HG02678 (cell line): ENCODE data around the gene USP17L29.
"Not testable (repeated sequence)": the region's sequence is repeated elsewhere in the genome, so short reads cannot be mapped to it uniquely, and the experiment has no call there.

Source experiments
- ATAC-seq: cut with Tn5 transposase; IDR thresholded peaks from one replicate; pipeline ENCODE4 v1.9.1; 2021; ENCODE audit warnings: mild to moderate bottlenecking, moderate library complexity; ENCODE audit not compliant: unreplicated experiment

Gene USP17L29, protein sequence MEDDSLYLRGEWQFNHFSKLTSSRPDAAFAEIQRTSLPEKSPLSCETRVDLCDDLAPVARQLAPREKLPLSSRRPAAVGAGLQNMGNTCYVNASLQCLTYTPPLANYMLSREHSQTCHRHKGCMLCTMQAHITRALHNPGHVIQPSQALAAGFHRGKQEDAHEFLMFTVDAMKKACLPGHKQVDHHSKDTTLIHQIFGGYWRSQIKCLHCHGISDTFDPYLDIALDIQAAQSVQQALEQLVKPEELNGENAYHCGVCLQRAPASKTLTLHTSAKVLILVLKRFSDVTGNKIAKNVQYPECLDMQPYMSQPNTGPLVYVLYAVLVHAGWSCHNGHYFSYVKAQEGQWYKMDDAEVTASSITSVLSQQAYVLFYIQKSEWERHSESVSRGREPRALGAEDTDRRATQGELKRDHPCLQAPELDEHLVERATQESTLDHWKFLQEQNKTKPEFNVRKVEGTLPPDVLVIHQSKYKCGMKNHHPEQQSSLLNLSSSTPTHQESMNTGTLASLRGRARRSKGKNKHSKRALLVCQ

DNA sequence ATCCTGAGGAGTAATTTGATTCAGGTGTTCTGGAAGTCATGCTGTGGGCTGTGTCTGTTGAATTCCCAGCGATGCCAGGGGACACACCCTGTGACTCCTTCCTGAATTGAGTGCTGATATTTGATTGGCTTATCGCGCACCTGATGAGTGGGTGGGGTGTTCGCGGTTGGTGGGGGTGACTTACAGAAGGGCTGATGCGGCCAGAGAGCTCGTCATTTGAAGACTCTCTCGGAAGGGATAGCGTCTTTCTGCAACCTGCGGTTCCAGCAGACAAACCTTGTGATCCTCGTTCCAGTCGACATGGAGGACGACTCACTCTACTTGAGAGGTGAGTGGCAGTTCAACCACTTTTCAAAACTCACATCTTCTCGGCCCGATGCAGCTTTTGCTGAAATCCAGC is at the start of gene USP17L29:
USP17L29 (plus strand) TSS at position 301 of the 400 bp plus-strand sequence; CDS start at position 301, 0 bp downstream.
- ATAC-seq, result not testable (repeated sequence)

DNA sequence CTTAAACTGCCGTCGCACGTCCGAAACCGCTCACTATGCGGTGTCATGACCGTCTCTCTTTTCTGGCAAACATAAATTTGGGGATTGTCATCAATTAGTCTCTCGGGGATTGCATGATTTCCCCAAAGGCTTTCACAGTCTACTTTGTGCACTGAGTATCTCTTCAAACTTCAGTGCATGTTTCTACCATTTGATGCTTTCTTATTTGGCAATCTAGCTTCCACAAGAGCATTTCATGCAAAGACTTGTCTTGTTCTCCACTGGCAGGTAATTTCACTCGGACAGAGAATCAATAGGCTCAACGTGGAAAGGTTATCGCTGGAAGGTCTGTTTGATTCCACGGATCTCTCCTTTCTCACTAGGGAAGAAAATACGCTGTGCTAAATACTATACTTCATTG is 29.2 kb upstream of the USP17L29 start:
- ATAC-seq, result not testable (repeated sequence)

DNA sequence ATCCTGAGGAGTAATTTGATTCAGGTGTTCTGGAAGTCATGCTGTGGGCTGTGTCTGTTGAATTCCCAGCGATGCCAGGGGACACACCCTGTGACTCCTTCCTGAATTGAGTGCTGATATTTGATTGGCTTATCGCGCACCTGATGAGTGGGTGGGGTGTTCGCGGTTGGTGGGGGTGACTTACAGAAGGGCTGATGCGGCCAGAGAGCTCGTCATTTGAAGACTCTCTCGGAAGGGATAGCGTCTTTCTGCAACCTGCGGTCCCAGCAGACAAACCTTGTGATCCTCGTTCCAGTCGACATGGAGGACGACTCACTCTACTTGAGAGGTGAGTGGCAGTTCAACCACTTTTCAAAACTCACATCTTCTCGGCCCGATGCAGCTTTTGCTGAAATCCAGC is 28.6 kb upstream of the USP17L29 start, which contains the start of gene USP17L24:
USP17L24 (plus strand) TSS at position 301 of the 400 bp plus-strand sequence; CDS start at position 301, 0 bp downstream.
- ATAC-seq, result not testable (repeated sequence)

DNA sequence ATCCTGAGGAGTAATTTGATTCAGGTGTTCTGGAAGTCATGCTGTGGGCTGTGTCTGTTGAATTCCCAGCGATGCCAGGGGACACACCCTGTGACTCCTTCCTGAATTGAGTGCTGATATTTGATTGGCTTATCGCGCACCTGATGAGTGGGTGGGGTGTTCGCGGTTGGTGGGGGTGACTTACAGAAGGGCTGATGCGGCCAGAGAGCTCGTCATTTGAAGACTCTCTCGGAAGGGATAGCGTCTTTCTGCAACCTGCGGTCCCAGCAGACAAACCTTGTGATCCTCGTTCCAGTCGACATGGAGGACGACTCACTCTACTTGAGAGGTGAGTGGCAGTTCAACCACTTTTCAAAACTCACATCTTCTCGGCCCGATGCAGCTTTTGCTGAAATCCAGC is 23.8 kb upstream of the USP17L29 start, which contains the start of gene USP17L25:
USP17L25 (plus strand) TSS at position 301 of the 400 bp plus-strand sequence; CDS start at position 301, 0 bp downstream.
- not testable (repeated sequence) for ATAC-seq

DNA sequence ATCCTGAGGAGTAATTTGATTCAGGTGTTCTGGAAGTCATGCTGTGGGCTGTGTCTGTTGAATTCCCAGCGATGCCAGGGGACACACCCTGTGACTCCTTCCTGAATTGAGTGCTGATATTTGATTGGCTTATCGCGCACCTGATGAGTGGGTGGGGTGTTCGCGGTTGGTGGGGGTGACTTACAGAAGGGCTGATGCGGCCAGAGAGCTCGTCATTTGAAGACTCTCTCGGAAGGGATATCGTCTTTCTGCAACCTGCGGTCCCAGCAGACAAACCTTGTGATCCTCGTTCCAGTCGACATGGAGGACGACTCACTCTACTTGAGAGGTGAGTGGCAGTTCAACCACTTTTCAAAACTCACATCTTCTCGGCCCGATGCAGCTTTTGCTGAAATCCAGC is 19.1 kb upstream of the USP17L29 start, which contains the start of gene USP17L26:
USP17L26 (plus strand) TSS at position 301 of the 400 bp plus-strand sequence; CDS start at position 301, 0 bp downstream.
- ATAC-seq, result not testable (repeated sequence)

DNA sequence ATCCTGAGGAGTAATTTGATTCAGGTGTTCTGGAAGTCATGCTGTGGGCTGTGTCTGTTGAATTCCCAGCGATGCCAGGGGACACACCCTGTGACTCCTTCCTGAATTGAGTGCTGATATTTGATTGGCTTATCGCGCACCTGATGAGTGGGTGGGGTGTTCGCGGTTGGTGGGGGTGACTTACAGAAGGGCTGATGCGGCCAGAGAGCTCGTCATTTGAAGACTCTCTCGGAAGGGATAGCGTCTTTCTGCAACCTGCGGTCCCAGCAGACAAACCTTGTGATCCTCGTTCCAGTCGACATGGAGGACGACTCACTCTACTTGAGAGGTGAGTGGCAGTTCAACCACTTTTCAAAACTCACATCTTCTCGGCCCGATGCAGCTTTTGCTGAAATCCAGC is 14.3 kb upstream of the USP17L29 start, which contains the start of gene USP17L5:
USP17L5 (plus strand) TSS at position 301 of the 400 bp plus-strand sequence; CDS start at position 301, 0 bp downstream.
- ATAC-seq, result not testable (repeated sequence)

DNA sequence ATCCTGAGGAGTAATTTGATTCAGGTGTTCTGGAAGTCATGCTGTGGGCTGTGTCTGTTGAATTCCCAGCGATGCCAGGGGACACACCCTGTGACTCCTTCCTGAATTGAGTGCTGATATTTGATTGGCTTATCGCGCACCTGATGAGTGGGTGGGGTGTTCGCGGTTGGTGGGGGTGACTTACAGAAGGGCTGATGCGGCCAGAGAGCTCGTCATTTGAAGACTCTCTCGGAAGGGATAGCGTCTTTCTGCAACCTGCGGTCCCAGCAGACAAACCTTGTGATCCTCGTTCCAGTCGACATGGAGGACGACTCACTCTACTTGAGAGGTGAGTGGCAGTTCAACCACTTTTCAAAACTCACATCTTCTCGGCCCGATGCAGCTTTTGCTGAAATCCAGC is 9.6 kb upstream of the USP17L29 start, which contains the start of gene USP17L27:
USP17L27 (plus strand) TSS at position 301 of the 400 bp plus-strand sequence; CDS start at position 301, 0 bp downstream.
- not testable (repeated sequence) for ATAC-seq

DNA sequence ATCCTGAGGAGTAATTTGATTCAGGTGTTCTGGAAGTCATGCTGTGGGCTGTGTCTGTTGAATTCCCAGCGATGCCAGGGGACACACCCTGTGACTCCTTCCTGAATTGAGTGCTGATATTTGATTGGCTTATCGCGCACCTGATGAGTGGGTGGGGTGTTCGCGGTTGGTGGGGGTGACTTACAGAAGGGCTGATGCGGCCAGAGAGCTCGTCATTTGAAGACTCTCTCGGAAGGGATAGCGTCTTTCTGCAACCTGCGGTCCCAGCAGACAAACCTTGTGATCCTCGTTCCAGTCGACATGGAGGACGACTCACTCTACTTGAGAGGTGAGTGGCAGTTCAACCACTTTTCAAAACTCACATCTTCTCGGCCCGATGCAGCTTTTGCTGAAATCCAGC is 4.8 kb upstream of the USP17L29 start, which contains the start of gene USP17L28:
USP17L28 (plus strand) TSS at position 301 of the 400 bp plus-strand sequence; CDS start at position 301, 0 bp downstream.
- ATAC-seq, result not testable (repeated sequence)

DNA sequence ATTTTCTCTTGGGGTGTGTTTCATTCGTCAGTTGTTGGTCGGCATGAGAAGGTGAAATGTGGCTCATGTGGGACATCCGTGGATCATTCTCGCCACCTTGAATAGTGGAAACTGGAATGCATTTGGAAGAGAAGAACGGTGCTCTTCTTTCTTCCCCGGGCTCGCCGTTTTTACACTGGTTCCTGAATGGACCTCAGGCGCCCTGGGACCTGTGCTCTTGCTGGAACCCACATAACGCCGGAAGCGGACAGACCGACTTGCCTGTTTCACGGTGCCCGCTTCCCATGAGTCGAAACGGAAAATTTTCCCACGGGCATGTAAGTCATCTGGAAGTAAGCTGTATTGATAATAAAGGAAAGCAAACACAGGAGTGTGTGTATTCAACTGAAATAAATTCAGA is 2.6 kb upstream of the USP17L29 start:
- ATAC-seq, result not testable (repeated sequence)

DNA sequence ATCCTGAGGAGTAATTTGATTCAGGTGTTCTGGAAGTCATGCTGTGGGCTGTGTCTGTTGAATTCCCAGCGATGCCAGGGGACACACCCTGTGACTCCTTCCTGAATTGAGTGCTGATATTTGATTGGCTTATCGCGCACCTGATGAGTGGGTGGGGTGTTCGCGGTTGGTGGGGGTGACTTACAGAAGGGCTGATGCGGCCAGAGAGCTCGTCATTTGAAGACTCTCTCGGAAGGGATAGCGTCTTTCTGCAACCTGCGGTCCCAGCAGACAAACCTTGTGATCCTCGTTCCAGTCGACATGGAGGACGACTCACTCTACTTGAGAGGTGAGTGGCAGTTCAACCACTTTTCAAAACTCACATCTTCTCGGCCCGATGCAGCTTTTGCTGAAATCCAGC is 9.4 kb downstream of the USP17L29 start, which contains the start of gene USP17L30:
USP17L30 (plus strand) TSS at position 301 of the 400 bp plus-strand sequence; CDS start at position 301, 0 bp downstream.
- not testable (repeated sequence) for ATAC-seq

DNA sequence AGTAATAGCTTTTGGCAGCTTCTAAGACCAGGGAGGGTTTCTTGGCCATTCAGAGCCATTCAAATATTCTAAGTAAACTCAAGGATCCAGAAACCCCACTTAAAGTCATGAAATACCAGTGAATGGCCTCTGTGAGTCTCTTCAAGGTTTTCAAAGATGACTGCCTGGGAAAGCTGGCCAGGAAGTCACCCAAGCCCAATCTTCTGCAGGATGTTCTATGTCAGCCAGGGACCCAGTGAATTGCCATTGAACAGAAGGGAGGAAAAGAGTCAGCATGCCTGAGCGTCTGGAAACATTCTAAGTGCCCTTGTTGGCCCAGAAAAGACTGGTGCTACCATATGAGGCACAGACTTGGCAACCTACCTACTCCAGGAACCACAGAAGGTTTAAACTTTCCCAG is 26.4 kb downstream of the USP17L29 start:
- not testable (repeated sequence) for ATAC-seq

DNA sequence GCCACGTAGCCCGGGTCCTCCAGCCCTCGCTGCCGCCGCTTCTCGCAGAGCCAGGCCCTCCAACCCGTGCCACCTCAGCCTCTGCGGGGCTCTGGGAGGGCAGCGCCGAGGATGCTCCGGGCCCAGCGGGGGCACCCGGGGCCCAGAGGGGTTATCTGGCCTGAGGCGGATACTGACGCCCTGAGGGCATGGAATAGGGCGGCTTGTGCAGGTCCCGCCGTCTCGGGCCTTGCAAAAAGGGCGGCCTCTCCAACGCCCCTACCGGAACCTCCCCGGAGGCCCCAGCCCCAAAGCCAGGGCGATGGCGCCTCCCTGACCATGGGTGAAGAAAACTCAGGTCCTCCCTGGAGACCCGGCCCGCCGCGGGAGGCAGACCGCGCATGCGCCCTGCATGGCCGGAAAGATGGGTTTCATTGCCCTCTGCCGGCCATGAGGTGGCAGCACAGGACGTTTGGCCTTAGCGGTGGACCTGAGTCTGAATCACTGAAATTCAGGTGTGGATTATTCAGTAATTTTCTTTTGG is 27.6 kb downstream of the USP17L29 start:
- not testable (repeated sequence) for ATAC-seq

DNA sequence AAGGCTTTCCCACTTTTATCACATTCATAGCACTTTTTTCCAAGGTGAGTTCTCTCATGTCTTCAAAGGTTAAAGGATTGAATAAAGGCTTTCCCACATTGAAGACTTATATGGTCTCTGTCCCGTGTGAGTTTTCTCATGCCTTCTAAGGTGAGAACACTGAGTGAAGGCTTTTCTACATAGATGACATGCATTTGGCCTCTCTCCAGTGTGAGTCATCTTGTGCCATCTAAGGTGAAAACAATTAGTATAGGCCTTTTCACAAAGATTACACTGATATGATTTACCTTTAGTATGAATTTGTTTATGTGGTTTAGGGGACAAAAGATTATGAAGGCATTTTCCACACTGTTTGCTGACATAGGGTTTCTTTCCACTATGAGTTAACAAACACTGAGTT is 30.7 kb downstream of the USP17L29 start:
- ATAC-seq, result no peak

DNA sequence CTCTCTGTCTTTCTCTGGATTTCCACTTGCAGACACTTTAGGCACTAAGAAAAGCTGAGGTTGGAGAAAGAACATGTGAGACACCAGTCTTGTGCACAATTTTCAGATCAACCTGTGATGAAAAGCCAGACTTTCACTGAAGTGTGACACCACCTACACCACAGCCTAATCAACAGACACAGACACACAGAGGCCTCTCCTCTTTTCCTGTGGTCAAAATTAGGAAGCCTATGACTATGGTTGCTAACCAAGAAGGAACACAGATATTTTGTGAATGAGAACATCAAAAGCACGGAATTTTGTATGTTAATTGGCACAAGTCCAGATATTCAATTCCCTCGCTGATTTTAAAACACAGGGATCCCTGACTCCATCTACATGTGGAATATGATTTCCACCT is 35.6 kb downstream of the USP17L29 start:
- ATAC-seq, result not testable (repeated sequence)
